Endothelial cell (in vitro differentiated cells): ENCODE measurements around the gene UBAP1L. TPM values are rescaled to one million over a fixed set of nuclear protein-coding genes. Genes with fewer than 3 reads are reported as not detected.
A peak's percentile ranks its signal among the peaks of the same experiment; 100 is the strongest.

Source experiments
- DNase-seq: peaks from one replicate; pipeline ENCODE4 v3.0.0; 2021; ENCODE audit warnings: low spot score
- H3K27ac Mint-ChIP-seq: one replicate; pipeline ENCODE4 v1.8.0; 2021; ENCODE audit warnings: mixed read lengths, inconsistent platforms; ENCODE audit not compliant: unreplicated experiment
- H3K27me3 Mint-ChIP-seq: one replicate; pipeline ENCODE4 v1.8.0; 2021; ENCODE audit warnings: mild to moderate bottlenecking, moderate library complexity, mixed read lengths, inconsistent platforms; ENCODE audit not compliant: unreplicated experiment
- H3K36me3 Mint-ChIP-seq: one replicate; pipeline ENCODE4 v1.8.0; 2021; ENCODE audit warnings: mild to moderate bottlenecking, low read depth, mixed read lengths, inconsistent platforms; ENCODE audit not compliant: unreplicated experiment
- H3K4me1 Mint-ChIP-seq: one replicate; pipeline ENCODE4 v1.8.0; 2021; ENCODE audit warnings: mild to moderate bottlenecking, mixed read lengths, inconsistent platforms; ENCODE audit not compliant: unreplicated experiment
- H3K4me3 Mint-ChIP-seq: one replicate; pipeline ENCODE4 v1.8.0; 2021; ENCODE audit warnings: mild to moderate bottlenecking, mixed read lengths, inconsistent platforms; ENCODE audit not compliant: unreplicated experiment
- H3K9me3 Mint-ChIP-seq: one replicate; pipeline ENCODE4 v1.8.0; 2021; ENCODE audit warnings: mixed read lengths, inconsistent platforms; ENCODE audit not compliant: unreplicated experiment
- CTCF ChIP-seq: fragments of 200-600 bp; sonication (generic); IDR thresholded peaks from one replicate; pipeline ENCODE4 v1.5.0; 2021; ENCODE audit warnings: antibody characterized with exemption; ENCODE audit not compliant: unreplicated experiment
- total RNA-seq: library from RNA; stranded (reverse); fragmentation: NEBNext Ultra II Directional; extraction: Animal tissue kit (Norgen Biotek cat#: 25700); gene quantifications from one replicate; pipeline ENCODE4 v1.2.1, GENCODE V29; 2021; ENCODE audit not compliant: unreplicated experiment

UBAP1L gene
- total RNA-seq, 1 donor from 2014 or later = 1.8 TPM

GRCh38 chr15:65086680-65087111 is 28.3 kb downstream of the UBAP1L start:
- peaks cover 22% of the 10 kb centered on the region for H3K4me1 Mint-ChIP-seq
- DNase-seq = no peak
- H3K27ac Mint-ChIP-seq = no peak overlapping the region

GRCh38 chr15:65085990-65086679 is 28.9 kb downstream of the UBAP1L start:
- peaks cover 22% of the 10 kb centered on the region for H3K4me1 Mint-ChIP-seq
- peak; percentile 50 for TF ChIP-seq CTCF
- H3K4me3 Mint-ChIP-seq = no peak overlapping the region
- H3K27me3 Mint-ChIP-seq = peaks cover 7% of the 10 kb centered on the region
- no peaks in the 10 kb centered on the region for H3K36me3 Mint-ChIP-seq
- H3K9me3 Mint-ChIP-seq = no peaks in the 10 kb centered on the region
- peak; percentile 60 for DNase-seq
- no peak overlapping the region for H3K27ac Mint-ChIP-seq

More at GRCh38 chr15:65086680-65087111, 28.3 kb downstream of the UBAP1L start:
- TF ChIP-seq CTCF = peak; percentile 21
- no peaks in the 10 kb centered on the region for H3K9me3 Mint-ChIP-seq
- H3K4me3 Mint-ChIP-seq = no peak overlapping the region
- H3K36me3 Mint-ChIP-seq = no peaks in the 10 kb centered on the region
- peaks cover 7% of the 10 kb centered on the region for H3K27me3 Mint-ChIP-seq

- no peaks in the 10 kb centered on the region for H3K36me3 Mint-ChIP-seq
- no peak overlapping the region for H3K4me3 Mint-ChIP-seq
- TF ChIP-seq CTCF = no peak
- no peaks in the 10 kb centered on the region for H3K9me3 Mint-ChIP-seq
- DNase-seq = no peak
- H3K27ac Mint-ChIP-seq = no peak overlapping the region
- H3K27me3 Mint-ChIP-seq = peaks cover 7% of the 10 kb centered on the region
- peaks cover 22% of the 10 kb centered on the region for H3K4me1 Mint-ChIP-seq
Observed at GRCh38 chr15:65085207-65085753, 29.7 kb downstream of the UBAP1L start.

- Mint-ChIP-seq H3K4me3 (no peak overlapping the region), H3K27me3 (peaks cover 7% of the 10 kb centered on the region), H3K36me3 (no peaks in the 10 kb centered on the region), H3K27ac (no peak overlapping the region), H3K9me3 (no peaks in the 10 kb centered on the region), H3K4me1 (peaks cover 22% of the 10 kb centered on the region)
- no peak for TF ChIP-seq CTCF
- DNase-seq = no peak
Observed at GRCh38 chr15:65084500-65085206, 30.3 kb downstream of the UBAP1L start.

GRCh38 chr15:65083262-65083701 is 31.7 kb downstream of the UBAP1L start:
- Mint-ChIP-seq H3K36me3 (peaks cover 4% of the 10 kb centered on the region), H3K27me3 (peaks cover 15% of the 10 kb centered on the region), H3K4me1 (peaks cover 27% of the 10 kb centered on the region), H3K4me3 (no peak overlapping the region), H3K27ac (no peak overlapping the region), H3K9me3 (no peaks in the 10 kb centered on the region)
- no peak for TF ChIP-seq CTCF
- no peak for DNase-seq
